Occipital lobe (tissue), 2 donors: ENCODE measurements around the gene MUC4. TPM values are rescaled to one million over a fixed set of nuclear protein-coding genes. Genes with fewer than 3 reads are reported as not detected.
"Not testable (repeated sequence)": the region's sequence is repeated elsewhere in the genome, so short reads cannot be mapped to it uniquely, and the experiment has no call there.

ENCODE experiments used
- DNase-seq: peaks from one replicate; lab custom pipeline; 2025; lab: John Stamatoyannopoulos, UW
- total RNA-seq: library from RNA; depleted of rRNA; stranded (reverse); fragments of >200 nt; gene quantifications from one replicate; pipeline ENCODE4 v1.2.3, GENCODE V29; 2014

The MUC4 gene
- total RNA-seq, 1 donor from 2014 or later = not detected

- DNase-seq = no peak
Measured at GRCh38 chr3:195744437-195744836, 67.3 kb downstream of the MUC4 start.

GRCh38 chr3:195739561-195740111 lies 72.1 kb downstream of the MUC4 start:
- DNase-seq = no peak

DNA sequence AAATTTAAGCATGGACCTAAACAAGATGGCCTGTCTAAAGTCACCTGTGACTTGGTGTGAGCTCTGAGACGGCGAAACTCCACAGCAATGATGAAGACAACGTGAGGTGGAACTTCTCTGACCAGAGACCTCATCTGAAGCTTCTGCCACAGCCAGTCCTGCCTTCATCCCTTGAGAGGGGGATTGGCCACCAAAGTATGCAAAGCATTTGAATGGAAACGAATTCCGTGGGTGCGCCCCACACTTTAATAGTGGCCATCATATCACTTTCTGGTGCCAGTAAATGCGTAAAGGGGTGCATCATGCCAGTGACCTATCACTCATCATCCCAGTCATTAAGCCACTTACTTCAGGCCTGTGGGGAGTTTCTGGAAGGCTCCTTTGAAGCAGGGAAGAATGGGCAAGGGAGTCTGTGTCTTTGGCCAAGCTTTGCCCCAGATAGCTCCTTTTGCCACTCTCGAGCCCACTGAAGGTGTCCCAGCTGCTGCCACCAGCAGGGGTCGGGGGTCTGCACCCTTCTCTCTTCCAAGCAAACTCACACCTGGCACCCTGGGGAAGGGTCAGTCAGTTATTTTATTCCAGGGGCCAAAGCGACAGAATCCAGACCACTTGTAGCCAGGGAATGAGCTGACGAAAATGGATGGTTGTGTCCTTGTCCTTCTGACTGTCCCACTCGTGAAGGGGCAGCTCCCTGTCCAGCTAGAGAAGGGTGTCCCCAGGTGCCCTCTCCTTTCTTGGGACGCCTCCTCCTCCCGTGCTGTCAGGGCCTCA lies 73.3 kb downstream of the MUC4 start:
- DNase-seq = no peak

- DNase-seq = not testable (repeated sequence)
Measured at GRCh38 chr3:195737782-195738181, 73.9 kb downstream of the MUC4 start.

DNA sequence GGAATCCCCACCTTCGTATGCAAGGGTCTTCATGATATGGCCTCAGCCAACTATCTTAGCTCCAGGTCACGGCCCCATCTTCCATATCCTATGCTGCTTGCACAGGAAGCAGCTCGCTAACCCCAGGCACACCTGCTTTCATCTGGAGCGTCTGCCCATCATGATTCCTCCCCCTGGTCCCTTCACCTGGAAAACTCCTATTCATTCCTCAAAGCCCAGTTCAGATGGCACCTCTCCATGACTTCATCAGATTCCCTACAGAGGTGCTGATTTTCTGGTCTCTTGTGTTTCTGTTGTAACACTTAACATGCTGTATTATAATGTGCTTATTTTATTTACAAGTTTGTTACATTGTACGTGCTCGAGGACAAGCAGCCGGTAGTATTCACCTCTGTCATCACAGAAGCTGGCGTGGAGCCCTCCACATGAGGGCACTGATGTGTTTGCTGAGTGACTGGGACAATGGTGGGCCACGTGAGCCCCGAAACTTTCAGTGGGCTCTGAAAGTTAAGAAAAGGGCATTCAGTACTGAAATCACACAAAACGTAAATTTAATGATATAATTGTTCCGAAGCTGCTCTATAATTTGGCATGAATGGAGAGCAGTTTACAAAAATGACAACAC lies 74.8 kb downstream of the MUC4 start:
- no peak for DNase-seq

GRCh38 chr3:195735036-195735695 lies 76.6 kb downstream of the MUC4 start:
- no peak for DNase-seq

GRCh38 chr3:195732940-195733339 lies 78.8 kb downstream of the MUC4 start:
- DNase-seq = no peak

GRCh38 chr3:195731356-195731905 lies 80.3 kb downstream of the MUC4 start:
- no peak for DNase-seq

GRCh38 chr3:195729476-195730251 lies 82.1 kb downstream of the MUC4 start:
- DNase-seq = no peak

DNA sequence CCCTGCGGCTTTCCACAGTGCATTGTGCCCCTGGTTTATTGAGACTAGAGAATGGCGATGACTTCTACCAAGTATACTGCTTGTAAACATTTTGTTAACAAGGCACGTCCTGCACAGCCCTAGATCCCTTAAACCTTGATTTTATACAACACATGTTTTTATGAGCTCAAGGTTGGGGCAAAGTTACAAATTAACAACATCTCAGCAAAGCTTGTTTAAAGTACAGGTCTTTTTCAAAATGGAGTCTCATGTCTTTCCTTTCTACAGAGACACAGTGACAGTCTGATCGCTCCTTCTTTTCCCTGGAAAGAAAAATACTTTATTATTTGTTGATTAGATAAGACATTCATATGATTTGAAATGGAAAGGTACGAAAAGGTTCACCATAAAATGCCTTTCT lies 82.9 kb downstream of the MUC4 start:
- not testable (repeated sequence) for DNase-seq

GRCh38 chr3:195727606-195728195 lies 84.0 kb downstream of the MUC4 start:
- DNase-seq = no peak

DNA sequence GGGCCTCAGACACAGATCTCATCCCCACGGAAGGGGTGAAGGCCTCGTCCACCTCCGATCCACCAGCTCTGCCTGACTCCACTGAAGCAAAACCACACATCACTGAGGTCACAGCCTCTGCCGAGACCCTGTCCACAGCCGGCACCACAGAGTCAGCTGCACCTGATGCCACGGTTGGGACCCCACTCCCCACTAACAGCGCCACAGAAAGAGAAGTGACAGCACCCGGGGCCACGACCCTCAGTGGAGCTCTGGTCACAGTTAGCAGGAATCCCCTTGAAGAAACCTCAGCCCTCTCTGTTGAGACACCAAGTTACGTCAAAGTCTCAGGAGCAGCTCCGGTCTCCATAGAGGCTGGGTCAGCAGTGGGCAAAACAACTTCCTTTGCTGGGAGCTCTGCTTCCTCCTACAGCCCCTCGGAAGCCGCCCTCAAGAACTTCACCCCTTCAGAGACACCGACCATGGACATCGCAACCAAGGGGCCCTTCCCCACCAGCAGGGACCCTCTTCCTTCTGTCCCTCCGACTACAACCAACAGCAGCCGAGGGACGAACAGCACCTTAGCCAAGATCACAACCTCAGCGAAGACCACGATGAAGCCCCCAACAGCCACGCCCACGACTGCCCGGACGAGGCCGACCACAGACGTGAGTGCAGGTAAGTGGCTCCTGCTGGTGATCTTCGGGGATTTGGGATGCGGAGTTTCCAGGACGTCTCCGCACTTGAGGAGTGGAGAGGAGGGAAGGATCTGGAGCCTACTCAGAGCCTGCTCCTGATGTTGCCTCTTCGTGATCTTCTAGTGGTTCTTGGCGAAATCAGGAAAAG lies 85.6 kb downstream of the MUC4 start:
- not testable (repeated sequence) for DNase-seq

- DNase-seq = not testable (repeated sequence)
Measured at GRCh38 chr3:195724363-195724762, 87.4 kb downstream of the MUC4 start.

- not testable (repeated sequence) for DNase-seq
Measured at GRCh38 chr3:195722996-195723345, 88.8 kb downstream of the MUC4 start.

DNA sequence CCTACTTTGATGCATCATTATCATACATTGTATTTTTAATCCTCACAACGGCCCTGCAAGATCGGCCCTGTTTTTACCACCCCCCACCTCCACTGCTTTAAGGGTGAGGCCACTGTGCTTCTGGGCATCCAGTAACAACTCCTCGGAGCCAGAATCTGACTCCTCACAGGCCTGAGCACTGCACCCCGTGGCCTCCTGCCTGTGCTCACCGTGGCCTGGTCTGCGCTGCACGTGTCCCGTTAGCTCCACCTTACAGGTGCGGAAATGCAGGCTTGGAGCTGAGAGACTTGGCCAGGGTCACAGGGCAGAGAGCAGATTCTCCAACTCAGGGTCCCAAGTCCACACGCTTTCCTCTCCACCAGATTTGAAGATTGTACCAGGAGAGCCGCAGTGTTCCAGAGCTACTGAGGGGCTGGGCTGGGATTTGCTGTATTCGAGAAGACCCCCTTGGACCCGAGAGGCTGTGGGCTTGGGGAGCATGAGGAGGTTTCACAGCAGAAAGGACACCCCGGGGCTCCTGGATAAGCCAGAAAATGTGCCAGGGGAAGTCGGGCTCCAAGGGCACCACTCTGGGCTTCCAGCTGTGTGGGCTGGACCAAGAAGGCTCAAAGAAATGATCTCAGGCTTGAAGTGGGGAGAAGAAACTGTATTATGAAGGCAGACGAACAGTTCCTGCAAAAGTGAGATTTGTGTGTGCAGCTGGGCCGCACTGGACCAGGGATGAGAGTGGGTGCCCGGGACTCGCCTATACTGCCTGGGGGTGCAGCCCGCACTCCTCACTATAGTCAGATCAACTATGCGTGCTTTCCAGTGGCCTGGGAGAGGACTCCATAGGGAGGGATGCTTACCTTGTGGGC lies 89.4 kb downstream of the MUC4 start:
- DNase-seq = not testable (repeated sequence)

DNA sequence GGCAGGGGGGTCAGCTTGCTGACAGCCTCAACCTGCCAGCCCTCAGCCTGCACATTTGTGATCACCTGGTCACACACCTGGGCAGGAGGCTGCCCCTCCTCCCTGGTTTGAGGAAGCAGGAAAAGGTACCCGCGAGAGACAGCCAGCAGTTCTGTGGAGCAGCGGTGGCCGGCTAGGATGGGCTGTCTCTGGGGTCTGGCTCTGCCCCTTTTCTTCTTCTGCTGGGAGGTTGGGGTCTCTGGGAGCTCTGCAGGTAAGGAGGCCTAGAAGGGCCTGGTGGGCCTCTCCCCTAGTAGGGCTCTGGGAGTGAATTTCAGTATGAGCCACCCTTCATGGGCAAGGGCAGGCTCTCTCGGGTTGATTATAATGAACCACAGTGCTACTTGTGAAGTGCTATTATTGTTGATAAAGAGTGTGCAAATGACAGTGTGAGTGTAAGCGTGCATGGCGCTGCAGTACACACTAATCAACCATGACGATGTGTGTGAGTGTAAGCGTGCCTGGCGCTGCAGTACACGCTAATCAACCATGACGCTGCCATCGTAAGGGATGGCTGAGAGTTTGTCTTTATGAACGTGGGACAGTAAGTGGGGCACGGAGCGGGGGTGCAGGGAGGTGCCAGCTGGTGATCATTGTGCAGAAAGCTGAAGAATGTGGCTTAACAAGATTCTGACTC lies 90.8 kb downstream of the MUC4 start, which contains the start of gene MUC20:
TSS of gene MUC20 (plus strand) at position 148 of the 676 bp plus-strand sequence. CDS start at position 178, 30 bp downstream.
- DNase-seq = not testable (repeated sequence)

DNA sequence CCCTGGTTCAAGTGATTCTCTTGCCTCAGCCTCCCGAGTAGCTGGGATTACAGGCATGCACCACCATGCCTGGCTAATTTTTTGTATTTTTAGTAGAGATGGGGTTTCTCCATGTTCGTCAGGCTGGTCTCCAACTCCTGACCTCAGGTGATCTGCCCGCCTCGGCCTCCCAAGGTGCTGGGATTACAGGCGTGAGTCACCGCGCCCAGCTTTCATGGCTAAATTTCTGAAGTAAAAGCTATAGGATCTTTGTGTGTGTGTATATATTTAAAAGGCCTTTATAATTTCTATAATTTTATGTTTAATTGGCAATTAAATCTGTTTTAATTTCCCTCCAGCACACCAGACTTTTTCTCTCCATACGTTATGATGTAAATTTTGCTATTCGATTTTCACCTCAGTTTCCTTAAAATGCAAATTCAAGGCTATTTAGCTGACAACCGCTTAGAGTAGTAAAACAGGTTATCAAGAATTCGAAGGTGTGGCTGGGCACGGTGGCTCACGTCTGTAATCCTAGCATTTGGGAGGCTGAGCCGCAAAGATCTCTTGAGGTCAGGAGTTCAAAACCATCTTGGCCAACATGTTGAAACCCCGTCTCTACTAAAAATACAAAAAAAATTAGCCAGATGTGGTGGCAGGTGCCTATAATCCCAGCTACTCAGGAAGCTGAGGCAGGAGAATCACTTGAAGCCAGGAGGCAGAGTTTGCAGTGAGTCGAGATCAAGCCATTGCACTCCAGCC lies 92.0 kb downstream of the MUC4 start:
- not testable (repeated sequence) for DNase-seq
